Hepatocyte (in vitro differentiated cells): Measurements from ENCODE around the gene CKS1B. TPM values are rescaled to one million over a fixed set of nuclear protein-coding genes. Genes with fewer than 3 reads are reported as not detected.

Source experiments
- DNase-seq: peaks from one replicate; pipeline ENCODE4 v3.0.0-alpha.2; 2016; ENCODE audit warnings: low spot score
- H2AFZ ChIP-seq: fragments of 200-600 bp; sonication (generic); 2 replicates; pipeline ENCODE4 v1.6.0; 2016; ENCODE audit warnings: antibody characterized with exemption, mild to moderate bottlenecking
- H3K27ac ChIP-seq: fragments of 200-600 bp; sonication (generic); 2 replicates; pipeline ENCODE4 v1.5.1; 2016; ENCODE audit warnings: mild to moderate bottlenecking
- H3K27me3 ChIP-seq: fragments of 200-600 bp; sonication (generic); 2 replicates; pipeline ENCODE4 v1.6.1; 2016
- H3K36me3 ChIP-seq: fragments of 200-600 bp; sonication (generic); replicated peaks from 2 replicates; pipeline ENCODE4 v1.5.1; 2016; ENCODE audit warnings: low read depth; ENCODE audit not compliant: insufficient read depth
- H3K4me1 ChIP-seq: fragments of 200-600 bp; sonication (generic); 2 replicates; pipeline ENCODE4 v1.5.1; 2016; ENCODE audit warnings: mild to moderate bottlenecking, moderate library complexity; ENCODE audit not compliant: insufficient read depth
- H3K4me2 ChIP-seq: fragments of 200-600 bp; sonication (generic); 2 replicates; pipeline ENCODE4 v1.6.0; 2016
- H3K4me3 ChIP-seq: fragments of 200-600 bp; sonication (generic); 2 replicates; pipeline ENCODE4 v1.5.1; 2016; ENCODE audit warnings: mild to moderate bottlenecking
- H3K79me2 ChIP-seq: fragments of 200-600 bp; sonication (generic); 2 replicates; pipeline ENCODE4 v1.6.0; 2017; ENCODE audit warnings: mild to moderate bottlenecking
- H3K9me2 ChIP-seq: fragments of 200-600 bp; sonication (generic); replicated peaks from 2 replicates; pipeline ENCODE4 v1.6.0; 2017; ENCODE audit warnings: mild to moderate bottlenecking; ENCODE audit not compliant: insufficient read depth
- H3K9me3 ChIP-seq: fragments of 200-600 bp; sonication (generic); 2 replicates; pipeline ENCODE4 v1.5.1; 2016; ENCODE audit warnings: low read depth, mild to moderate bottlenecking
- H4K20me1 ChIP-seq: fragments of 200-600 bp; sonication (generic); 2 replicates; pipeline ENCODE4 v1.6.0; 2016; ENCODE audit warnings: mild to moderate bottlenecking; ENCODE audit not compliant: insufficient read depth, poor library complexity, severe bottlenecking
- CTCF ChIP-seq: fragments of 200-600 bp; sonication (generic); IDR thresholded peaks from 2 replicates; pipeline ENCODE4 v1.5.1; 2016; ENCODE audit warnings: antibody characterized with exemption, mild to moderate bottlenecking; ENCODE audit not compliant: poor library complexity
- EZH2 ChIP-seq: fragments of 200-600 bp; sonication (generic); IDR thresholded peaks from 2 replicates; pipeline ENCODE4 v1.6.1; 2016; ENCODE audit warnings: antibody characterized with exemption, mild to moderate bottlenecking, borderline replicate concordance
- EZH2phosphoT487 ChIP-seq: fragments of 200-600 bp; sonication (generic); IDR thresholded peaks from one replicate; pipeline ENCODE4 v1.6.1; 2018; ENCODE audit warnings: antibody characterized with exemption, mild to moderate bottlenecking, low read depth, moderate library complexity; ENCODE audit not compliant: unreplicated experiment, severe bottlenecking
- WGBS: methylation state at CpG from one replicate; pipeline ENCODE4 v1.1.6; 2016; ENCODE audit warnings: low lambda C conversion rate; ENCODE audit errors: missing lambda C conversion rate; 5-methylcytosine and 5-hydroxymethylcytosine counted together
- polyA plus RNA-seq: library from polyadenylated mRNA; unstranded; fragments of >200 nt; fragmentation: Nextera tagmentation; extraction: Ambion mirVana; gene quantifications from 2 replicates; pipeline ENCODE4 v1.2.1, GENCODE V29; 2016
- total RNA-seq: library from RNA; depleted of rRNA; stranded (reverse); fragments of >200 nt; gene quantifications from 2 replicates; pipeline ENCODE4 v1.2.3, GENCODE V29; 2014

CKS1B gene
- total and polyA plus RNA-seq, 2 experiments from 2014 or later: 40.4 to 91.3 TPM

GRCh38 chr1:154941333-154942013 is 33.0 kb upstream of the CKS1B start:
- DNase-seq: peak; percentile 60
- H3K79me2 ChIP-seq: no peaks in the 10 kb centered on the region
- no peaks in the 10 kb centered on the region for H3K9me2 ChIP-seq
- no peak overlapping the region for H3K4me3 ChIP-seq
- H4K20me1 ChIP-seq: no peaks in the 10 kb centered on the region
- H2AFZ ChIP-seq: no peak overlapping the region
- H3K4me2 ChIP-seq: no peak overlapping the region
- no peaks in the 10 kb centered on the region for H3K27me3 ChIP-seq
- H3K36me3 ChIP-seq: no peaks in the 10 kb centered on the region
- H3K4me1 ChIP-seq: peaks cover 20% of the 10 kb centered on the region
- TF ChIP-seq CTCF (no peak), EZH2 (no peak), EZH2phosphoT487 (no peak)
- H3K27ac ChIP-seq: no peak overlapping the region
- 72% methylated on average over 5 of the region's 5 CpGs for WGBS
- no peaks in the 10 kb centered on the region for H3K9me3 ChIP-seq

DNA sequence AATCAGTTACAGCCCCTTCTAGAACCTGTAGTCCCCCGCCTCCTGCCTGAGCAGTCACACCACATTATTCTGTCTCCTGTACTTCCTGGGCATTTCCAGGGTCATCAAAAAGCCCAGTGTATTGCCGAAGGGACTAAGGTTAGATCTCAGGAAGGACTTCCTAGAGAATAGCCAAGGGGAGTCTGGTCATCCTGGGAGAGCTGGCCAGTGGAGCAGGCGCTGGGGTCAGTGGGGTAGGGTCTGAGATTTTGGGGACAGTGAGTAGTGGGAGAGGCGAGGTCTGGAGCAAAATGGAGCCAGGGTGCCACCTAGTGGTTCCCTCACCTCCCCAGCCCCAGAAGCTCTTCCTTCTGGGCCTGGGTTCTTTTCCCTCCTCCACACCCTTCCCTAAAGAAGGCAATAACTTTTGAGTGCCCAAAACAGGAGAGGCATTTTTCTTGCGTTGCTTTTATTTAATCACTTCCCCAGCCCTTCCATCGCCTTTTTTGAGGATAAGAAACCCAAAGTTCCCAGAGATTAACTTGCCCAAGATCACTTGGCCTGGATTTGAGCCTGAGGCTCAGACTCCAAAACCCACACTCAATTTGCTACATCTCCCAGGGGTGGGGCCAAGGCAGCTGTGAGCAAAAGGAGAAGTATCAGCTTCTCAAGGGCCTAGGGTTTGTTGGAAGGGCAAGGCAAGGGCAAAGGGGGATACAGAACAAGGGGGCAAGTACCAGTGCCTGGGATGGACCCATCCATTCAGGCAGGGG is 30.7 kb upstream of the CKS1B start:
- Histone ChIP-seq H3K27ac (peak overlapping the region; percentile 93), H3K9me2 (no peaks in the 10 kb centered on the region)
- WGBS: 51% methylated on average over 6 of the region's 6 CpGs

GRCh38 chr1:154944401-154945159 is 29.9 kb upstream of the CKS1B start:
- Histone ChIP-seq H3K36me3 (no peaks in the 10 kb centered on the region), H3K9me3 (no peaks in the 10 kb centered on the region), H3K4me3 (no peak overlapping the region), H3K79me2 (no peaks in the 10 kb centered on the region), H4K20me1 (no peaks in the 10 kb centered on the region), H3K27ac (peak overlapping the region; percentile 93), H3K4me1 (peaks cover 20% of the 10 kb centered on the region), H3K9me2 (no peaks in the 10 kb centered on the region), H2AFZ (no peak overlapping the region), H3K4me2 (peak overlapping the region; percentile 44), H3K27me3 (no peaks in the 10 kb centered on the region)
- TF ChIP-seq CTCF (no peak), EZH2phosphoT487 (no peak), EZH2 (no peak)
- WGBS: 50% methylated on average over 9 of the region's 9 CpGs
- peak; percentile 78 for DNase-seq

More for the DNA sequence above, 30.7 kb upstream of the CKS1B start:
- Histone ChIP-seq H3K36me3 (no peaks in the 10 kb centered on the region), H3K4me3 (no peak overlapping the region), H3K27me3 (no peaks in the 10 kb centered on the region), H3K9me3 (no peaks in the 10 kb centered on the region), H3K4me1 (peaks cover 20% of the 10 kb centered on the region), H4K20me1 (no peaks in the 10 kb centered on the region), H2AFZ (no peak overlapping the region), H3K79me2 (no peaks in the 10 kb centered on the region), H3K4me2 (peak overlapping the region; percentile 36)
- DNase-seq: peak; percentile 65
- TF ChIP-seq EZH2: no peak
- peak; percentile 74 for TF ChIP-seq CTCF
